Measurements from ENCODE around the gene FAM200B.
A peak's percentile ranks its signal among the peaks of the same experiment; 100 is the strongest.

DNA sequence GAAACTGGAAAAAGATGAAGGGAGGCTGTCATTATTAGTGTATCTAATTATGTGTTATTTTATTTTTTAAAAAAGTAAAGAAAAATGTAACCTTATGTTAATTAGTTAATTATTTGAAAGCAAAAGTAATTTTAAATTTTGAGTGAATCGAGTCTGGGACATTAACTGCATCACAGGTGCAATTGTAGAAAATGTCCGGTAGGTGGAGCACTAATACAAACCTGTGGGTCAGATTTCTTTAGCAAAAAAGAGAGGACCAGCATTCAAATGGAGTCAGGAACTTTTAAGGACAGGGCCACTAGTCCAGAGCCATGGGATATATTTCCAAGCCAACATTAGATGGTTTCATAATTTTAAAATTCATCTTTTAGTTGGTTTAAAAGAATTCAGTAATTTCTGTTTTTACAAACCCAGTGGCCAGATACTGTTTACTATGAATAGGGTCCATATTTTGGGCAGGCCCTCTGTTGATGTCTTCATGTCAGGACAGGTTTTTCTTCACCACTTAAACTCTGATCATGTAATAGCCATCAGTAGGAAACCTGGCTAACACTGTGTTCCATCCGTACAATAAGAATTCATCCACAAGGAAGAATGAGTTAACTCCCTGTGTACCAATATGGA, 48.4 kb downstream of the FAM200B start:
- TF ChIP-seq, protein P1, sequence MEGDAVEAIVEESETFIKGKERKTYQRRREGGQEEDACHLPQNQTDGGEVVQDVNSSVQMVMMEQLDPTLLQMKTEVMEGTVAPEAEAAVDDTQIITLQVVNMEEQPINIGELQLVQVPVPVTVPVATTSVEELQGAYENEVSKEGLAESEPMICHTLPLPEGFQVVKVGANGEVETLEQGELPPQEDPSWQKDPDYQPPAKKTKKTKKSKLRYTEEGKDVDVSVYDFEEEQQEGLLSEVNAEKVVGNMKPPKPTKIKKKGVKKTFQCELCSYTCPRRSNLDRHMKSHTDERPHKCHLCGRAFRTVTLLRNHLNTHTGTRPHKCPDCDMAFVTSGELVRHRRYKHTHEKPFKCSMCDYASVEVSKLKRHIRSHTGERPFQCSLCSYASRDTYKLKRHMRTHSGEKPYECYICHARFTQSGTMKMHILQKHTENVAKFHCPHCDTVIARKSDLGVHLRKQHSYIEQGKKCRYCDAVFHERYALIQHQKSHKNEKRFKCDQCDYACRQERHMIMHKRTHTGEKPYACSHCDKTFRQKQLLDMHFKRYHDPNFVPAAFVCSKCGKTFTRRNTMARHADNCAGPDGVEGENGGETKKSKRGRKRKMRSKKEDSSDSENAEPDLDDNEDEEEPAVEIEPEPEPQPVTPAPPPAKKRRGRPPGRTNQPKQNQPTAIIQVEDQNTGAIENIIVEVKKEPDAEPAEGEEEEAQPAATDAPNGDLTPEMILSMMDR (IDR thresholded peaks at IDR 0.05): peak; percentile 78 to 88 (median 83)
- no peak for TF ChIP-seq EP300 (IDR thresholded peaks at IDR 0.05)

Data from esophagus muscularis mucosa (tissue), 3 donors.